Putamen (tissue), 1 donor: ENCODE results near the gene OR10G3.

ENCODE experiments used
- DNase-seq: peaks from one replicate; pipeline ENCODE4 v3.0.0-alpha.2; 2016; ENCODE audit warnings: low spot score

OR10G3 gene

GRCh38 chr14:21535545-21536417 is 44.1 kb downstream of the OR10G3 start:
- DNase-seq: no peak

GRCh38 chr14:21534576-21534975 is 45.3 kb downstream of the OR10G3 start:
- no peak for DNase-seq

- DNase-seq: no peak
Measured at GRCh38 chr14:21533294-21533693, 46.6 kb downstream of the OR10G3 start.

GRCh38 chr14:21529515-21529914 is 50.4 kb downstream of the OR10G3 start:
- DNase-seq: no peak

GRCh38 chr14:21528381-21529348 is 51.2 kb downstream of the OR10G3 start:
- no peak for DNase-seq

GRCh38 chr14:21527318-21527679 is 52.6 kb downstream of the OR10G3 start:
- DNase-seq: no peak

GRCh38 chr14:21526672-21527317 is 53.1 kb downstream of the OR10G3 start:
- no peak for DNase-seq

GRCh38 chr14:21525962-21526671 is 53.8 kb downstream of the OR10G3 start, which contains the start of gene SALL2:
Gene SALL2 (minus strand): TSS chr14:21526346. CDS start chr14:21526127, 219 bp downstream.
- DNase-seq: peak; percentile 89

GRCh38 chr14:21525571-21525961 is 54.3 kb downstream of the OR10G3 start:
- peak; percentile 36 for DNase-seq

GRCh38 chr14:21524575-21525490 is 55.0 kb downstream of the OR10G3 start:
- DNase-seq: no peak

GRCh38 chr14:21523203-21523602 is 56.7 kb downstream of the OR10G3 start:
- DNase-seq: no peak

- DNase-seq: no peak
Measured at GRCh38 chr14:21521501-21521900, 58.4 kb downstream of the OR10G3 start.

- no peak for DNase-seq
Measured at GRCh38 chr14:21520767-21521166, 59.1 kb downstream of the OR10G3 start.

- no peak for DNase-seq
Measured at GRCh38 chr14:21518725-21519124, 61.2 kb downstream of the OR10G3 start.
